GDM1 (cell line): ENCODE data around the gene MCF2L.

Experiments
- DNase-seq: peaks from one replicate; lab custom pipeline; 2025; lab: John Stamatoyannopoulos, UW

The MCF2L gene

DNA sequence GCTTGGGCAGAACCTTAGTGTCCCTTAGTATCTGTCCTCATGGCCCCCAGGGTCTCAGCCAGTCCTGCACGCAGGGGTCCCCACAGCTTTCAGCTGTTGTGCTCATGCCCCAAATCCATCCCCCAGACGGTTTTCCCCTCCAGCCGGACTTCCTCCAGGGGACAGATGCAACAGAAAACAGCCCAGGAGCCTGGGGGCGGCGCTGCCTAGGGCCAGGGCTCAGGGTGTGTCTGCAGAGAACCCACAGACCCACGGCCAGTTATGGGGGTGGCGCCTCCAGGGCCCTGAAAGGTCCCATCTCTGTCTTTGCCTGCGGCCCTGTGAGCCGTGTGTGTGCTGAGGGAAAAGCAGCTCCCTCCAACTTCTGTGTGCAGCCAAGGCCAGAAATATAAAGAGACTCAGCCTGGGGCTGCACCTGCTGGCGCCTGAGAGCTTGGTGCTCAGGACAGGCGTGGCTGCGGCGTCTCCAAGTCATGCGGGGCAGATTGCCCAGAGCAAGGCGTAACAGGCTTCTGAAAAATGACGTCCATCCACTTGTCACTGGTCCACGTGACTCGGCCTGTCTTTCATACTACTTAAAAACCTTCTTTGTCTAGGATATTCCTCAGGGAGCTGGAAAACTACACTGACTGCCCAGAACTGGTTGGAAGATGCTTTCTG, 114.5 kb downstream of the MCF2L start:
- no peak for DNase-seq

DNA sequence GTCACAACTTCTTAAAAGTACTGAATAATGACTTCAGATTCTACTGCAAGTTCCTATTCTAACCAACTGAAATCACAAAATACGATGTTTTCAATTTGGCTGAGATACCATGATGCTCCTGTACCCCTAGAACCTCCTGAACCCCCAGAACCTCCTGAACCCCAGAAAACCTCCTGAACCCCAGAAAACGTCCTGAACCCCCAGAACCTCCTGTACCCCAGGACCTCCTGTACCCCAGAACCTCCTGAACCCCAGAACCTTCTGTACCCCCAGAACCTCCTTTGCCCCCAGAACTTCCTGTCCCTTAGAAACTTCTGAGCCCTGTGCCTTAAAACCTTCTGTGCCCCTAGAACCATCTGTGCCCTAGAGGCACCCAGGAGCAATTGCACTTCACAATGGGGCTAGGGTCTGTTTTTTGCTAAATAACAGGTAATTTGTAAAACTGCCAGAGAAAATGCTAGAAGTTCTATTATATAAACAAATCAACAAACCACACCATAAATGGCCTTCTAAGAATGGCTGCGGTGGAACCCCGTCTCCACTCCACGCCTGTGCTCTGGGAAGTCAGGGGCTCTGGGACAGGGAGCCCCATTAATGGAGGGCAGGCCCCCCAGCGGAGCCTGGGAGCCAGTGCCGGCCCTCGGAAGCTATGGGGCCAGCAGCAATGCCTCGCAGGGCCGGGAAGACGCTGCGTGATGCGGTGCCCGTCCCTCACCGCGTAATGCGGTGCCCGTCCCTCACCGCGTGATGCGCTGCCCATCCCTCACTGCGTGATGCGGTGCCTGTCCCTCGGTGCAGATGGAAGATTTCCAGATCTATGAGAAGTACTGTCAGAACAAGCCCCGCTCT, 115.3 kb downstream of the MCF2L start:
- no peak for DNase-seq

DNA sequence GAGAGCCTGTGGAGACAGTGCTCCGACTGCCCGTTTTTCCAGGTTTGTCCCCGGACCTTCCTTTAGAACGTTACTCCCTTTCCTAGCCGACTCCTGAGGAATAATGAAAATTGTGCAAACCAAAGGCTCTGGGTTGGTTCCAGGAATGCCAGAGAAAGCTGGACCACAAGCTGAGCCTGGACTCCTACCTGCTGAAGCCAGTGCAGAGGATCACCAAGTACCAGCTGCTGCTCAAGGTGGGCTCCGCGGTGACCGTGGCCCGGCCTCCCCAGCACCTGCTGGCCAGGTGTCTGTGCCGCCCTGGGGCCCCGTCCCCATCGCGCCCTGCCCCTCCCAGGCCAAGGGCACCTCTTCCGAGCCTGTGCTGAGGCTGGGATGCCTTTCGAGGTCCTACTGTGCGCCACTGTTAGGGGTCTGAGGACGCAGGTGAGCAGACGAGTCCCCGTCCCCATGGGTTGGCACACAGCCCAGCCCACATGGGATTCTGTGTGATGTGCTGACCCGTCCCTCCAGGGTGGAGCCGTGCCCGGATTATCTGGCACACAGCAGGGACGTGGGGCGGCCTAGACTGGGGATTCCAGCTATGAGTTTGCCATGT, 116.0 kb downstream of the MCF2L start:
- no peak for DNase-seq

DNA sequence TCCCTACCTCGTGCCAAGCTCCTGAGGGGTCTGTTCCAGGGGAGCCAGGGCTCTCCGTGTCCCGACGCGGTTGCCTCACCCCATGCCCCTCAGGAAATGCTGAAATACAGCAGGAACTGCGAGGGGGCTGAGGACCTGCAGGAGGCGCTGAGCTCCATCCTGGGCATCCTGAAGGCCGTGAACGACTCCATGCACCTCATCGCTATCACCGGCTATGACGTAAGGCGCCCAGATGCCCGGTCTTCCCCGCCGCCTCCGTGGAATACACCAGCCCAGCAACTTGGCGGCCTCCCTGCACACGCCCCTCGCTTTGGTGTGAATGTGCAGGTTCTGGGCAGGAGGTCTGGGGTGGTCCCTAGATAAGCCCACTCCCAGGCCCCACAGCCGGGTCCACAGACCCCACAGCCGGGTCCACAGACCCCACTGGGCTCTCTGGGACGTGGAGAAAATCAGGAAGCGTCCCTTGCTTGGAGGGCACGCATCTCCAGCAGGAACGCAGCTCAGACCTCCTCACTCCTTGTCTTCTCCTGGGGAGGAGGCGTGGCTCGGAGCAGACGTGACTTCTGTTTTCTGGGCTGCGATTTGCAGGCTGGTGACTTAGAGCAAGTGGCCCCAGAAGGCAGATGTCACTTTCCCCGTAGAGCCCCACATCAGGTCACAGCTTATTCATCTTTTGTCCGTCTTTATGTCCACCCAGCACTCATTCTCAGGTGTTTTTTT, 117.2 kb downstream of the MCF2L start:
- no peak for DNase-seq

DNA sequence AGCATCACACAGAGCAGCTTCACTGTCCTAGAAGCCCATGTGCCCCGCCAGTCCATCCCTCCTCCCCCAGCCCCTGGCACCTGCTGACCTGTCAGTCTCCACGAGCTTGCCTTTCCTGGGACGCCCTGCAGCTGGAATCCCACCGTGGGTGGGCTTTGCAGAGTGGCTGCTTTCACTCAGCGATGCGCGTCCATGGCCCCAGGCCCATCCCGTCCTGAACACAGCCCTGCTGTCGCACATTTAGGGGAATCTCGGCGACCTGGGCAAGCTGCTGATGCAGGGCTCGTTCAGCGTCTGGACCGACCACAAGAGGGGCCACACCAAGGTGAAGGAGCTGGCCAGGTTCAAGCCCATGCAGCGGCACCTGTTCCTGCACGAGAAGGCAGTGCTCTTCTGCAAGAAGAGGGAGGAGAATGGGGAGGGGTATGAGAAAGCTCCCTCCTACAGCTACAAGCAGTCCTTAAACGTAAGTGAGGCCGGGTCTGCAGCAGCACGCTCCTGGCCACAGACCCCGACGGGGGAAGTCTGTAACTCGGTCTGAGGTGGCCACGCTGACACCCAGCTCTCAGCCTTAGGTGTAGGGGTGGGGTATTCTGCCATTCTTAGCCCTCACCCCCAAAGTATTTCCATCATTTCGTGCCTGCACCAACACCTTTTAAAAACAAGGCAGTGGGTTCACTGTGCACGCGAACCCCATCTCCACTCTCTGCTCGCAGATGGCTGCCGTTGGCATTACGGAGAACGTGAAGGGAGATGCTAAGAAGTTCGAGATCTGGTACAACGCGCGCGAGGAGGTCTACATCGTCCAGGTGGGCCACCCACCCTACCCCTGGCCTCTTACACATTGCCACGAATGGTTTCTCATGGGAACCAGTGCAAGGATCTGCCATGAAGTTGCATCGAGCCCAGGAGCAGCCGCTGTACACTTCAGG, 118.2 kb downstream of the MCF2L start:
- no peak for DNase-seq

DNA sequence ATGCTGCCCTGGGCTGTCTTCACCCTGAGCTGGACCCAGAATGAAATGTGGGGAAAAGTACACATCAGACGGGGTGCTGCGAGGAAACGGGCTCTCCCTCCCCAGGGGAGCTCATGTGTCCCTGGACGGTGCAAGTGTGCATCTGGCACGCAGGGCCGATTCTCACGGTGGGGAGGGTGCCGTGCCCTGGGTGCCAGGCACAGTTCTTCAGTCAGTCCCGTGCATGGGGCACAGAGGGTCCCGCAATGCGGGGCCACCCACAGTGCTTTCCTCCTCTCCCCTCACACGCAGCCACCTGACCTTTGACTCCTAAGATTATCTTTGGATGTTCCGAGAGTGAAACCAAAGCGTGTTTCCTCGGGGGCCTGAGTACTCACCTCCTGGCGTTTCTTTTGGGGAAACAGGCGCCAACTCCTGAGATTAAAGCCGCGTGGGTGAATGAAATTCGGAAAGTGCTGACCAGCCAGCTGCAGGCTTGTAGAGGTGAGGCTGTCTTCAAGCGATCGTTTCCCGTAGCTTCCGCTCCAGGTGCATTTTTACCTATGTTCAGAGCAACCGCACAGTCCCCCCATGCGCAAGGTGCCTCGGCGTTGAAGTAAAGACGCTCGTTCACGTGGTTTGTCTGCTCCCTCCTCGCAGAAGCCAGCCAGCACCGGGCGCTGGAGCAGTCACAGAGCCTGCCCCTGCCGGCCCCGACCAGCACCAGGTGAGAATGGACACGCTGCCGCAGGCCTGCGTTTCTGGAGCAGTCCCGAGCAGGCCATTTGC, 119.1 kb downstream of the MCF2L start:
- DNase-seq, result no peak

DNA sequence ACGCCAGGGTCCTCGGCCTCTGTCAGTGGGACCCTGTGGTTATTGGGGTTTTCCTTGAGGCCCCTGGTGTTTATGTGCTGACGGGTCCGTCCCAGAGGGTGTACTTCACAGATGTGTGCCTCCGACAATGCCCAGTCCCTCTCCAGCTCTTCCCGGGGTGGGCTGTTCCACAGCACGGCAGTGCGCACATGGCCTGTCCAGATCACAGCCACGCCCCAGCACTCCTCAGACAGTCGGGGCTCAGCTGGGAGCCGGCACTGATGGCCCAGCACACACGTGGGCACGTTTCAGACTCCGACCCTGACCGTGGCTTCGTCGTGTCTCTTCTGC, 119.6 kb downstream of the MCF2L start:
- no peak for DNase-seq

DNA sequence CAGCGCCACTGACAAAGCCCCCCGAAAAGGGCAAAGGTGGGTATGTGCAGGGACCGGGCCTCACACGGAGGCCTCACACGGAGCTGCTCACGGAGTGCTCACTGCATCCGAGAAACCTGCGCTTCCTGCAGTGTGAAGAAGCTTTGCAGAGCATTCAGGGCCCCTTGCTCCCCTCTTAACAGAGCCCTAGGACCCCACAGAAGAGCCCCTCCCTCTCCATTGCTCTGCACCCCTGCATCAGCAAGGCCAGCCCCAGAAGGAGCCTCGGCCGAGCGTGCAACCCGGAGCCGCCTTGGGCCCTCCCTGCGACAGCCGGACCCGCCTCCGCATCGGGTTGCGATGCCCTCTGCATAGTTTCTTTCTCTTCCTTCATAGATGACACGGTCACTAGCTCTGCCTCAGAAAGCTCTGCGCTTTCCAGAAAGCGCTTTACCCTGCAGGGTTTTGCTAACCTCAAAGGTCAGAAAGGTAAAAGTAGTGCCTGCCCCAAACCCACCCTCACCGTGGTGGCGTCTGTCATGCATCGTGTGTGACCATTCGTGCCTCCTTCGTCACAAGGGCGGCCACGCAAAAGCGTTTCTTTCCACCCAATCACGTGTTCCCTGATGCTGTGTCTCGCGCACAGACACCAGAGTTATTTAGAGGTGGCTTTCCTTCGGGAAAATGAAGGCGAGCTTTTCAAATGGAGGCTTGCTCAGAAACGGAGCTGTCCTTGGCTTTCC, 120.8 kb downstream of the MCF2L start:
- no peak for DNase-seq

DNA sequence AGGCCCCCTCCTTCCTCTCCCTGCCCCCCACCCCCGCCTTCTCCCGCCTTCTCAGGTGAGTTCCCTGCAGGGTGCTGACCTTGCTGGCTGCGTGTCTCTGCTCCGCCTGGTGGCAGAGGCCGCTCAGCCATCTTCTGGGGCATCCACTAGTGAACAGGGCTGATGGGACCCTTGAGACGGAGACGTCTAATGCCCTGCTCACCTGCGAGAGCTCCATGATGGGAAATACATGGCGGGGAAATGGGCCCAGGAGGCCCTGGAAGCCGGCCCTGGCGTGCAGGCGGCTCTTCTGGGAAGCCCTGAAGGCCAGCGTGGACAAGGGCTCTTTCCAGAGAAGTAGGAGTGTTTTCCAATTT, 121.4 kb downstream of the MCF2L start:
- DNase-seq, result no peak

DNA sequence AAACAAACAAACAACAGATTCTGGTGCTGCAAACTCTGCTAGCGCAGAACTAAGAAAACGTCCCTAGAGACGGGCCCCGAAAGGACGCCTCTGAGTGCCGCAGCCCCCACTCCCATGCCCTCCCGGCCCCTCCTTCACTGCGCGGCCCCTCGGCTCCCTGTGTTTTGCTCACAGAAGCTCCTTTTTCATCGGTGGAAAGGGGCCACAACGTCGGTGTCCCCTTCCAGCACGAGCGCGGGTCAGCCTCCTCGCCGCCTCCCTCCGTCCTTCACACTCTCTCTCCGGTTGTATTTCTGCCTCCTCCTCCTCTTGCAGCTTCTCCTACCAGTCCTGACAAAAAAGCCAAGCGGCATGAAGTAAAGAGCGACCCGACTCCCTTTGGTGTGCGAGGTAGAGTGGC, 121.8 kb downstream of the MCF2L start:
- no peak for DNase-seq

DNA sequence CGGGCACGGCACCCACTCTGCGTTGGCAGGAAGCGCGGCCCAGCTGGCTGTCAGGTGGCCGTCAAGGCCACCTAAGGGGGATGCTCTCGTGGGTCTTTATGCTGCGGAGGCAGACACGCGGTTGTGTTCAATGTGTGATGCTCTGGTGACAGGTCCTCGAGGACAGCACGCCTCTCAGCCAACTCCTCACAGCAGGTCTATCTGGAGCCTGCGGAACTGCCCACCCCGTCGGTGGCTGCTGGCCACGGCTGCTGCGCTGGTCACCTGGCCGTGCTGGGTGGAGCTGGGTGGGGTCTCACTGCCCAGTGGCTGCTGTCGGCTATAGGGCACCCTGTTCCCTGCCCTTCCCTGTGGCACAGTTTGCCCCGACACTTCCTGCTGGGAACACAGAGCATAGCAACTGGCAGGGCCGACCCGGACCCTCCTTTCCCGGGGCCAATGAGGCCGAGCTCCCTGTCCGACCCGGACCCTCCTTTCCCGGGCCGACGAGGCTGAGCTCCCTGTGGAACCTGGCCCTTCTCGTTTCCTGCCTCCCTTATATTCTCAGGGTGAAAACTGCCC, 122.3 kb downstream of the MCF2L start:
- no peak for DNase-seq

DNA sequence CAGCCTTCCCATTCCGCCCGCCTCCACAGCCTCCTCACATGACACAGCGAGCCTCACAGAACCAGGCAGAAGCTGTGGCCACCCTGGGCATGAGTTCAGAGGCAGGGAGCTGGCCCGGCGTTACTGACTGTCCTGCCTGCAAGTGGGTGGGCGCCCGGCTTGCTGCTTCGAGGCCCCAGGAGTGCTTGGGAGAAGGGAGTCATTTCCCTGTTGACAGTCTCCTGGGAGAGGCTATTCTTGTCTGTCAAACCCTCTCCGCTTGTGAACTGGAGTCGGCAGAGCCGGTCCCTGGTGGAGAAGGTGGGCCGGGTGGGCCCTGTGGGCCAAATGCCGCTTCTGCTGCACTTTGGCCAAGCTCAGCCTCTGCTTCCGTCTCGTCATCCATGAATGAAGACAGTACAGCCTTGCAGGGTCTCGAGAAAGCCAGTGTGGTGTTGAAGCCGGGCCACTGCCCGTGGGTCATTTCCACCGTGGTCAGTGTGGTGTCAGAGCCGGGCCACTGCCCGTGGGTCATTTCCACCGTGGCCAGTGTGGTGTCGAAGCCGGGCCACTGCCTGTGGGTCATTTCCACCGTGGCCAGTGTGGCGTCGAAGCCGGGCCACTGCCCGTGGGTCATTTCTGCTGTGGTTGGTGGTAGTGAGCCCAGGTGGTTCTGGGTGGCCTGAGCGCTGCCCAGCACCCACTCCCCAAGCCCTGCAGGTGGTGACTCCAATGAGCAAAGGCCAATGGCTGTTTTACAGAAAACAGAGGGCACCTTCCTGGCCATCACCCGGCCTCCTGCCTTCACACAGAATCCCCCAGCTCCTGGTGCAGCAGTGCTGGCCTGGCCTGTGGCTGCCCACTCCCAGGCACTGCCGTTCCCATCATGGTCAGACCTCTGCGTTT, 123.1 kb downstream of the MCF2L start:
- DNase-seq, result no peak

DNA sequence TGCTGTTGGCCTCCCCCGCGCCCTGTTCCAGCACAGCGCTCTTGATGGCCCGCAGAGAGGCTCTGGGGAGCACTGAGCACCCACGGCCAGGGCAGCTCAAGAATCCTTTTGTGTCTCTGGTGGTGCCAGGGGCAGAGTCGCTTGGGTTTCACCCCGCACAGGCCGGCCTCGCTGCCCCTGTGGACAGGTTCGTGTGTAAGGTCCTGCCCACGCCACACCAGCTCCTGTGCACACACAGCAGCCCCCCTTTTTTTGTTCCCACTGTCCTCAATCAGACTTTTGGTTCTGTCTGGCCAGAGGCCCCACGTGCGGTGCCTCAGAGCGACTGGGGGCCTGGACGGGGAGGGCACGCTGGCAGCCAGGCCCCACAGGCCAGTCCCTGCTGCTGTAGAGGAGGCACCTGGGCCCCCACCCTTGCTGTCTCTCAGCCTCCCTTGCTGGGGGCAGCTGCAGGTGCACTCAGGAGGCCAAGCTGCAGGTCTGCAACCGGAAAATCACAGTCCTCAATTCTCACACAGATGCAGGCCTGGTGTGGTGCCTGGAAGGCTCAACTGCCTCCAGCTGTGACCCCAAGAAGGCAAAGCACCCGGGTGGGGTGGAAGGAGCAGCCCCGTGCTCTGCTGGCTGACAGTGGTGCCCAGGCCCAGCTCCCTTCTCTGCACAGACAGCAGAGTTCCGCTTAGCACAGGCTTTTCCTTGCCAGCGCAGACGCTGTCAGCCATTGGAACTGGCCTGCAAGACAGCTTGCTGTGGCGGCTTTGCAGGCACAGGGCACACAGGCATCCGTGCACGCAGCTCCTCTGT, 124.0 kb downstream of the MCF2L start:
- DNase-seq, result no peak

DNA sequence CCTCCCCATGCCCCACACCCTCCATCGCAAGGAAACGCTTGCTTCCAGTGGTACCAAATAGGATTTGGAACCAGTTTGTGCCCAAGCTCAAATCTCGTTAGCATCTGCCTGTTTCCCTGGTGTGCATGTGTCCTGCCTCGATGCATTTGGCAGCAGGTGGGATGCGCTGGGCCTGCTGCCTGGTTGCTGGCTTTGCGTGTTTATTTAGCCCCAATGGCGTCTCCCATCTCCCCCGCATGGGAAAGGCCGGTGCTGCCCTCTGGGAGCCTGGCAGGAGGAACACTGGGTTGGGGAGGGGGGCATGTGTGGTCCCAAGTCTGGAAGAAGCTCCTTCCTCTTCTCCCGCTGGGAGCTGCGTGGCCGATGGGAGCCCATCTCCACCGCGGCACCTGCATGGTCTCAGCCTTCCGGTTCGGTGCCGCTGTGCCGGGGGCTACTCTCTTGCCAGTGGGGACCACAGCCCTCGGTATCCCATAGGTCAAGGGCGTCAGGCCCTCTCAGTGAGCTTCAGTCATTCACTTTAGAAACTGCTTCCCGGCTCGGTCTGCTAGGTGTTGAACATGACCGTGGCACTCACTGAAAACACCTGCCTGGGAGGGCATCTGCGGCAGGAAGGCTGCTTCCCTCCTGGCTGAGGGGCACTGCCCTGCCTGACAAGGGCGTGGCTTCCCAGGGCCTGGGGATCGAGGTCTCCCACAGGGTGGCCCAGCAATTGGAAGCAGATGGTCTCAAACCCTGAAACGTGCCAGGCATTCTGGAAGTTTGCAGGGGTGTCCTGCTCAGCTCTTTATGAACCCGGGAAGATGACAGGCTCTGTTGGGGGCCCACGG, 124.8 kb downstream of the MCF2L start:
- no peak for DNase-seq

DNA sequence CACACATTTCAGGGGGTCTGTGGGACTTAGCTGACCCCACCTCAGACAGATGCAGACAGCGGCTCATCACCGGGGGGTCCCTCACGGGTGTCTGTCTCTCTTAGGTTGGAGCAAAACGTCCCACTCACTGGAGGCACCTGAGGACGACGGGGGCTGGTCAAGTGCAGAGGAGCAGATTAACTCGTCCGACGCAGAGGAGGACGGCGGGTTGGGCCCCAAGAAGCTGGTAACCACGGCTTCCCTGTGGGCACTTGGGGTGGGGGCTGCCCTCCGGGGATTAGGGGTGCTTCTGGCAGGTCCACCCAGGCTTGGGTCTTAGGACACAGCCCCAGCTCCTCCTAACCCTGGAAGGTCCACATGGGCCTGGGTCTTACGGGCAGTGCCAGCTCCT, 125.4 kb downstream of the MCF2L start:
- DNase-seq, result no peak

DNA sequence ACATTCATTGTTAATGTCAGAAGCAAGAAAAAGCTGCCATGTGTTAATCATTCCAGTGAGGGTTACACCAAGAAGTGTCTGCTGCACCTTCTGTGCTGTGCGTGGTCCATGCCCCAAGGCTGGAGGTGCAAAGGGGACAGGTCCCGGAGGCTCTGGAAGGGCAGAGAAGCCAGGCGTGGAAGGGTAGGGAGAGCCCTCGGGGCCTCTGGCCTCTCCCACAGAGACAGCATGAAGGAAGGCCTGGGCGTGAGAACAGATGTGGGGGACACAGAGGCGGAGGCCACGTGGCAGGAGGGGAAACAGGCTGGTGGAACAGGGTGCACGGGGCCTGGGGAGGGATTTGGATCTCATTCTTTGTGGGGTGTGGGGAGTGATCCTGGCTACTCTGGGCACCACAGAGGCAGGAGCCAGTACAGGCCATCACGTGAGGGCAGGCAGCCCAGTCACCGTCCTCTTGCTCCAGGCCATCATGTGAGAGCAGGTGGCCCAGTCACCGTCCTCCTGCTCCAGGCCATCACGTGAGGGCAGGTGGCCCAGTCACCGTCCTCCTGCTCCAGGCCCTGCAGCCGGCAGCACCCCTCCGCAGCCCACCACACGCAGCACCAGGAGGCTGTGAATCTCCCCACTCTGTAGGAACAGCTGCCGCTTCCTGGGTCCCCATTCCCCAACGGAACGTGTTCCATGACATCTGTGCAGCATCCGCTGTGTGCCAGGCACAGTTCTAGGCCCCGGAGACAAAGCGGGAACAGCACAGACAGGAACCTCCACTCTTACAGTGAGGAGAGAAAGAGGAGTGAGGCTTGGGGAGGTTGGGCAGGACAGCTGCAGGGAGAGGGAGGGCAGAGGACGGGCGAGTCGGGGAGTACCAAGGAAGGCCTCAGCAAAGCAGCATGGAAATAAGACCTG, 126.4 kb downstream of the MCF2L start:
- DNase-seq, result no peak
